Testis (tissue), 2 donors: ENCODE results near the gene LAX1.

ENCODE experiments used
- CTCF ChIP-seq, 3 experiments: fragments of 450-650 bp in 2 of 3; fragments of 200-600 bp in 1 of 3; sonication (generic) in 1 of 3; IDR thresholded peaks; one replicate each; pipeline ENCODE4 v1.5.1; 2016 to 2019; ENCODE audit warnings: antibody characterized with exemption in 3 of 3, mild to moderate bottlenecking in 2 of 3, moderate library complexity in 1 of 3
- POLR2A ChIP-seq: fragments of 450-650 bp; IDR thresholded peaks from one replicate; pipeline ENCODE4 v1.6.1; 2017; ENCODE audit warnings: antibody characterized with exemption, mild to moderate bottlenecking, moderate library complexity

GRCh38 chr1:203764105-203765028, 616 bp upstream of the LAX1 start:
- TF ChIP-seq POLR2A, result no peak
- TF ChIP-seq CTCF (IDR thresholded peaks at IDR 0.05), result no peak
